OCI-LY7 (cell line): Measurements from ENCODE around the gene PTX4.

ENCODE experiments used
- CTCF ChIP-seq: fragments of 200-600 bp; sonication (generic); conservative IDR thresholded peaks from 2 replicates; pipeline ENCODE4 v1.5.1; 2014; ENCODE audit warnings: mild to moderate bottlenecking, antibody characterized with exemption, low read length, moderate library complexity, mixed read lengths
- EZH2phosphoT487 ChIP-seq: fragments of 200-600 bp; sonication (generic); IDR thresholded peaks from 2 replicates; pipeline ENCODE4 v1.6.1; 2018; ENCODE audit warnings: low read depth, borderline replicate concordance, mild to moderate bottlenecking, mixed run types, antibody characterized with exemption, low read length, moderate library complexity, mixed read lengths

GRCh38 chr16:1537138-1537577, 48.4 kb upstream of the PTX4 start:
- no peak for TF ChIP-seq CTCF
- no peak for TF ChIP-seq EZH2phosphoT487
